Activated CD4-positive, alpha-beta T cell treated with anti-CD3 and anti-CD28 coated beads for 36 hours (primary cell): Measurements from ENCODE around the gene CASTOR1. TPM values are rescaled to one million over a fixed set of nuclear protein-coding genes. Genes with fewer than 3 reads are reported as not detected.

Experiments
- ATAC-seq: fragments of 200-7000 bp; cut with Tn5 transposase; one replicate; pipeline ENCODE4 v1.10.0; 2021; ENCODE audit warnings: mild to moderate bottlenecking, moderate library complexity
- CTCF ChIA-PET: fragments of 350-600 bp; sonication (Branson Sonifier 250); formaldehyde crosslinking; loops from one replicate; lab custom pipeline; 2021; ENCODE audit warnings: antibody characterized with exemption; lab: Charles Lee
- POLR2A ChIA-PET: fragments of 350-600 bp; sonication (Branson Sonifier 250); formaldehyde crosslinking; loops from one replicate; lab custom pipeline; 2021; ENCODE audit warnings: antibody characterized with exemption, inconsistent platforms; lab: Charles Lee
- DNase-seq: peaks from one replicate; pipeline ENCODE4 v3.0.0-alpha.2; 2020
- H3K27ac Mint-ChIP-seq: one replicate; pipeline ENCODE4 v1.8.0; 2021; ENCODE audit warnings: mixed read lengths
- H3K27me3 Mint-ChIP-seq: one replicate; pipeline ENCODE4 v1.8.0; 2021; ENCODE audit warnings: mixed read lengths
- H3K36me3 Mint-ChIP-seq: one replicate; pipeline ENCODE4 v1.8.0; 2021; ENCODE audit warnings: low read depth, mixed read lengths
- H3K4me1 Mint-ChIP-seq: one replicate; pipeline ENCODE4 v1.8.0; 2021; ENCODE audit warnings: mixed read lengths
- H3K4me3 Mint-ChIP-seq: one replicate; pipeline ENCODE4 v1.8.0; 2021; ENCODE audit warnings: mild to moderate bottlenecking, moderate library complexity, mixed read lengths
- H3K9me3 Mint-ChIP-seq: one replicate; pipeline ENCODE4 v1.8.0; 2021; ENCODE audit warnings: low read depth, mixed read lengths
- intact Hi-C, 2 experiments: fragments of 100-400 bp; cut with DNase I in 1 of 2; cut with micrococcal nuclease in 1 of 2; formaldehyde crosslinking; loops; one replicate each; pipeline versions ENCODE4 v1.14.2 to v1.15.1; 2022 to 2024; cut with DNase I, micrococcal nuclease
- total RNA-seq, 2 experiments: library from RNA; stranded (reverse); gene quantifications; one replicate each; pipeline ENCODE4 v1.2.3, GENCODE V29; 2021

CASTOR1 gene
- total RNA-seq, 2 experiments from 2014 or later = 1.6 to 2.2 TPM

- no peaks in the 10 kb centered on the region for H3K36me3 Mint-ChIP-seq
- ChIA-PET POLR2A (no interaction called here), CTCF (interaction anchor here (0.6 to 4.9 kb wide), 13 partner anchors 7 to 216 kb away, joined by 3 to 43 read pairs (median 4); partner anchors contain the start of genes RNF215 and TBC1D10A)
- H3K9me3 Mint-ChIP-seq = no peaks in the 10 kb centered on the region
- intact Hi-C loops = no loop called here
- H3K4me3 Mint-ChIP-seq = no peak overlapping the region
- H3K4me1 Mint-ChIP-seq = peaks cover 29% of the 10 kb centered on the region
- ATAC-seq (no peak), DNase-seq (no peak)
- no peaks in the 10 kb centered on the region for H3K27me3 Mint-ChIP-seq
- H3K27ac Mint-ChIP-seq = no peak overlapping the region
Measured at GRCh38 chr22:30285176-30285845, 4.0 kb downstream of the CASTOR1 start.

- intact Hi-C loops = no loop called here
- H3K9me3 Mint-ChIP-seq = no peaks in the 10 kb centered on the region
- H3K27me3 Mint-ChIP-seq = no peaks in the 10 kb centered on the region
- H3K36me3 Mint-ChIP-seq = no peaks in the 10 kb centered on the region
- ChIA-PET CTCF (interaction anchor here (1.2 to 4.9 kb wide), 4 partner anchors 20 to 216 kb away, joined by 4 to 43 read pairs (median 6); partner anchors contain the start of gene RNF215), POLR2A (no interaction called here)
- no peak overlapping the region for H3K4me3 Mint-ChIP-seq
- H3K4me1 Mint-ChIP-seq = peaks cover 24% of the 10 kb centered on the region
- DNase-seq (no peak), ATAC-seq (no peak)
- peak overlapping the region; percentile 25 for H3K27ac Mint-ChIP-seq
Measured at GRCh38 chr22:30284666-30285065, 4.6 kb downstream of the CASTOR1 start.

GRCh38 chr22:30284172-30284571 lies 5.1 kb downstream of the CASTOR1 start:
- Mint-ChIP-seq H3K4me1 (peaks cover 29% of the 10 kb centered on the region), H3K36me3 (no peaks in the 10 kb centered on the region), H3K9me3 (no peaks in the 10 kb centered on the region), H3K27me3 (no peaks in the 10 kb centered on the region), H3K27ac (peak overlapping the region; percentile 25), H3K4me3 (no peak overlapping the region)
- intact Hi-C loops = no loop called here
- ATAC-seq (no peak), DNase-seq (no peak)
- ChIA-PET CTCF (interaction anchor here (0.9 to 4.9 kb wide), 4 partner anchors 10 to 106 kb away, joined by 3 to 43 read pairs (median 4); no protein-coding TSS in a partner anchor), POLR2A (no interaction called here)

- Mint-ChIP-seq H3K4me3 (no peak overlapping the region), H3K4me1 (peaks cover 31% of the 10 kb centered on the region), H3K27ac (no peak overlapping the region), H3K27me3 (no peaks in the 10 kb centered on the region), H3K36me3 (no peaks in the 10 kb centered on the region), H3K9me3 (no peaks in the 10 kb centered on the region)
- POLR2A ChIA-PET = no interaction called here
- no peak for ATAC-seq
- CTCF ChIA-PET = interaction anchor here (0.7 to 1.9 kb wide), 7 partner anchors 11 to 175 kb away, joined by 3 to 11 read pairs (median 3); partner anchors contain the start of gene RNF215
- intact Hi-C loops = no loop called here
- no peak for DNase-seq
Measured at GRCh38 chr22:30283342-30283741, 6.0 kb downstream of the CASTOR1 start.

- ATAC-seq (no peak), DNase-seq (no peak)
- no peaks in the 10 kb centered on the region for H3K36me3 Mint-ChIP-seq
- no peak overlapping the region for H3K27ac Mint-ChIP-seq
- intact Hi-C loops = no loop called here
- POLR2A ChIA-PET = no interaction called here
- peaks cover 32% of the 10 kb centered on the region for H3K4me1 Mint-ChIP-seq
- H3K4me3 Mint-ChIP-seq = no peak overlapping the region
- H3K27me3 Mint-ChIP-seq = no peaks in the 10 kb centered on the region
- CTCF ChIA-PET = interaction anchor here (0.8 to 1.9 kb wide), 3 partner anchors 21 to 175 kb away, joined by 3 to 11 read pairs (median 7); no protein-coding TSS in a partner anchor
- H3K9me3 Mint-ChIP-seq = no peaks in the 10 kb centered on the region
Measured at GRCh38 chr22:30282616-30283046, 6.7 kb downstream of the CASTOR1 start.

- Mint-ChIP-seq H3K36me3 (no peaks in the 10 kb centered on the region), H3K27me3 (no peaks in the 10 kb centered on the region), H3K4me3 (no peak overlapping the region), H3K27ac (no peak overlapping the region), H3K4me1 (peaks cover 41% of the 10 kb centered on the region), H3K9me3 (no peaks in the 10 kb centered on the region)
- no peak for DNase-seq
- intact Hi-C loops = no loop called here
- no peak for ATAC-seq
- ChIA-PET CTCF (interaction anchor here (0.6 to 1.4 kb wide), 6 partner anchors 15 to 172 kb away, joined by 3 to 9 read pairs (median 3); no protein-coding TSS in a partner anchor), POLR2A (no interaction called here)
Measured at GRCh38 chr22:30280505-30280904, 8.8 kb downstream of the CASTOR1 start.

- Mint-ChIP-seq H3K4me3 (no peak overlapping the region), H3K27ac (no peak overlapping the region), H3K9me3 (no peaks in the 10 kb centered on the region), H3K27me3 (no peaks in the 10 kb centered on the region), H3K4me1 (peaks cover 47% of the 10 kb centered on the region), H3K36me3 (no peaks in the 10 kb centered on the region)
- ChIA-PET CTCF (interaction anchor here (0.5 to 1.4 kb wide), 8 partner anchors 14 to 172 kb away, joined by 3 to 9 read pairs (median 4); no protein-coding TSS in a partner anchor), POLR2A (no interaction called here)
- ATAC-seq (no peak), DNase-seq (no peak)
- intact Hi-C loops = no loop called here
Measured at GRCh38 chr22:30279932-30280331, 9.4 kb downstream of the CASTOR1 start.

- POLR2A ChIA-PET = no interaction called here
- intact Hi-C loops = no loop called here
- H3K36me3 Mint-ChIP-seq = no peaks in the 10 kb centered on the region
- H3K9me3 Mint-ChIP-seq = no peaks in the 10 kb centered on the region
- H3K4me1 Mint-ChIP-seq = peaks cover 50% of the 10 kb centered on the region
- DNase-seq (no peak), ATAC-seq (no peak)
- no peak overlapping the region for H3K27ac Mint-ChIP-seq
- no peaks in the 10 kb centered on the region for H3K27me3 Mint-ChIP-seq
- no peak overlapping the region for H3K4me3 Mint-ChIP-seq
- CTCF ChIA-PET = interaction anchor here (0.9 to 2.0 kb wide), 4 partner anchors 8 to 58 kb away, joined by 3 to 20 read pairs (median 7); no protein-coding TSS in a partner anchor
Measured at GRCh38 chr22:30279046-30279788, 10.1 kb downstream of the CASTOR1 start.

GRCh38 chr22:30277547-30278344 lies 11.6 kb downstream of the CASTOR1 start:
- Mint-ChIP-seq H3K4me3 (no peak overlapping the region), H3K36me3 (no peaks in the 10 kb centered on the region), H3K27me3 (no peaks in the 10 kb centered on the region), H3K4me1 (peaks cover 45% of the 10 kb centered on the region), H3K27ac (no peak overlapping the region), H3K9me3 (no peaks in the 10 kb centered on the region)
- DNase-seq (no peak), ATAC-seq (no peak)
- ChIA-PET CTCF (interaction anchor here (0.6 to 2.0 kb wide), 5 partner anchors 9 to 283 kb away, joined by 3 to 20 read pairs (median 4); no protein-coding TSS in a partner anchor), POLR2A (interaction anchor here (0.6 kb wide), 1 partner anchor 358 kb away, joined by 7 read pairs; no protein-coding TSS in a partner anchor)
- intact Hi-C loops = no loop called here

GRCh38 chr22:30276039-30276438 lies 13.3 kb downstream of the CASTOR1 start:
- Mint-ChIP-seq H3K36me3 (peaks cover 9% of the 10 kb centered on the region), H3K27ac (peak overlapping the region; percentile 62), H3K27me3 (no peaks in the 10 kb centered on the region), H3K9me3 (no peaks in the 10 kb centered on the region), H3K4me3 (no peak overlapping the region), H3K4me1 (peaks cover 42% of the 10 kb centered on the region)
- DNase-seq = no peak
- peak; percentile 19 for ATAC-seq
- CTCF ChIA-PET = interaction anchor here (0.6 kb wide), 2 partner anchors 93 to 229 kb away, joined by 3 read pairs; no protein-coding TSS in a partner anchor
- POLR2A ChIA-PET = no interaction called here
- intact Hi-C loops = no loop called here

GRCh38 chr22:30275625-30276024 lies 13.7 kb downstream of the CASTOR1 start:
- peaks cover 42% of the 10 kb centered on the region for H3K4me1 Mint-ChIP-seq
- H3K36me3 Mint-ChIP-seq = peaks cover 12% of the 10 kb centered on the region
- ChIA-PET POLR2A (no interaction called here), CTCF (no interaction called here)
- ATAC-seq = peak; percentile 63
- H3K9me3 Mint-ChIP-seq = no peaks in the 10 kb centered on the region
- intact Hi-C loops = no loop called here
- H3K4me3 Mint-ChIP-seq = no peak overlapping the region
- H3K27ac Mint-ChIP-seq = peak overlapping the region; percentile 62
- H3K27me3 Mint-ChIP-seq = no peaks in the 10 kb centered on the region
- no peak for DNase-seq
